ENCODE measurements around the gene RNMT.
"Not testable (repeated sequence)": the region's sequence is repeated elsewhere in the genome, so short reads cannot be mapped to it uniquely, and the experiment has no call there.

RNMT gene

DNA sequence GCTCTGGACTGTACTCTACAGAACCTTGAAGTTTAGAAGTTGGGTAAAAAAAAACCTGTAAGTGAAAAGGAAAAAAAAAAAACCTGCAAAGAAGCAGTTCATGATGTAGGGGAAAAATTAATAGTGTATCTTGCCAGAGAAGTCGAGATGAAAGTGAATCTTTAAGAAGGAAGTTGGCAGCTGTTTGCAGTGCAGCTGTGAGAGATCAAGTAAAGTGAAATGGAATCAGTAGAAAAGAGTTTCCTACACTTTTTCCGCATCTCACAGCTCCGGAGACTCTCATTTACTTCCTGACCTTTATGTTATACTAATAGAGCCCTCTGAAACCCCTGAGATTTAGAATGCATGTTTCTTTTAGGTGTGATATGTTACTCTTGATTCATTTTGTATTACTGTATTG is 19.2 kb downstream of the RNMT start:
- no peak for DNase-seq

DNA sequence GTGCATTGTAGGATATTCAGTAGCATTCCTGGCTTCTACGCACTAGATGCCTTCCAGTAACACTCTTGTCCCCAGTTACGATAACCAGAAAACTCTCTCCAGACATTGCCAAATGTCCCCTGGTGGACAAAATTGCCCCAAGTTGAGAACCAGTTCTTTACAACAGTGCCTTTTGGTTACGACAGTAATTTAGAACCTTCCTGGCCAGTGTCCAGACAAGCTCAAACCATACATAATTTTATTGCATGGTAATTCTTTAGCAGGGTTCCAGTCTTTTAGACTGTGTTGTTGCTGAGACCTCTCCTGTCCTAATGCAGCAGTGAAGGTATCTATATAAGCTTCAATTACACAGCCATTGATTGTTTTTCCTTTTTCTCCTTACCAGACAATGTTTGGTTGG is 20.2 kb downstream of the RNMT start:
- DNase-seq, result no peak

DNA sequence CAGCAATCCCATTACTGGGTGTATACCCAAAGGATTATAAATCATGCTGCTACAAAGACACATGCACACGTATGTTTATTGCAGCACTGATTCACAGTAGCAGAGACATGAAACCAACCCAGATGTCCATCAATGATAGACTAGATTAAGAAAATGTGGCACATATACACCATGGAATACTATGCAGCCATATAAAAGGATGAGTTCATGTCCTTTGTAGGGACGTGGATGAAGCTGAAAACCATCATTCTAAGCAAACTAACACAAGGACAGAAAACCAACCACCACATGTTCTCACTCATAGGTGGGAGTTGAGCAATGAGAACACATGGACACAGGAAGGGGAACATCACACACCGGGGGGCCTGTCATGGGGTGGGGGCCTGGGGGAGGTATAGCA is 25.1 kb downstream of the RNMT start:
- DNase-seq, result not testable (repeated sequence)

DNA sequence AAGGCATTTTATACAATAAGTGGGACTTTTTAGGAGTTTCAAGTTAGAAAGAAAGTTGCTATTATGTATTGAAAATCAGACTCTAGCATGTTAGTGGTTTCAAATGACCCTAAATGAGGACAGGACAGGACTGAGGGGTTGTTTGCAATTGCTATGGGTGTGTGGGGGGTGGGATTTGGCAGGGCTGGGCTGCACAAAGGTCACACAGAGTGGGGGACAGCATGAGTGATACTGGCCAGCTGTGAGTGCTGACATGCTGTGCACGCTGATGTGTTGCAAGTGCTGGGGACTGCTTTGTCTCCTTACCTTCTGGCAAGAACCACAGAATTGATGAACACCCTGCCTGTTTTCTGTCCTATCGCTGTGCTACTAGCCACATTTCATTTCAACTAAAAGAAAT is 29.8 kb downstream of the RNMT start:
- DNase-seq, result no peak

DNA sequence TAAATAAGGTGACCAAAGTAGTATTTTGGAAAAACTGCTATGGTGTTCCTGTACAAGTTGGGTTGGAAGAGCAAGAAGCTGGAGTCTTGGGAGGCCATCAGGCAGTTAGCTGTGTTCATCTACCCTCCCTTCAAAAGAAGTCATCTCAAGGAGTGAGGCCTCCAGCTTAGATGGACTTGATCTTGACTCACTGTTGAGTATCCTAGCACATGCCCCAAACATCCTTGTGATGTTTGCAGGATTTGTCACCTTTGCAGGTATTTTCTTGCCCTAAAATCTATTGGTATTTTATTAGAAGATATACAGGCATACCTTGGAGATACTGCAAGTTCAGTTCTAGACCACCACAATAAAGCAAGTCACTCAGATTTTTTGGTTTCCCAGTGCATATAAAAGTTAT is 30.2 kb downstream of the RNMT start:
- DNase-seq, result no peak

DNA sequence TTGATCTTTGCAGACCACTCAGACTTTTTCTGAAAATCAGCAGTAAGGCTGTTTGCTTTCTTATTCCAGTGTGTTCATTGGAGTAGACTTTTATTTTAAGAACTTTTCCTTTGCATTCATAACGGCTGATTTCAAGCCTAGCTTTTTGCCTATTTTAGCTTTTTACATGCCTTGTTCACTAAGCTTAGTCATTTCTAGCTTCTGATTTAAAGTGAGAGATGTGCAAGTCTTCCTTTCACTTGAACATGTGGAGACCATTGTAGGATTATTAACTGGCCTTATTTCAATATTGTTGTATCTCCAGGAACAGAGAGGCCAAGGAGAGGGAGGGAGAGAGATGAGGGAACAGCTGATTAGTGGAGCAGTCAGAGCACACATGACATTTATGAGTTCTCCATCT is 32.1 kb downstream of the RNMT start:
- no peak for DNase-seq

DNA sequence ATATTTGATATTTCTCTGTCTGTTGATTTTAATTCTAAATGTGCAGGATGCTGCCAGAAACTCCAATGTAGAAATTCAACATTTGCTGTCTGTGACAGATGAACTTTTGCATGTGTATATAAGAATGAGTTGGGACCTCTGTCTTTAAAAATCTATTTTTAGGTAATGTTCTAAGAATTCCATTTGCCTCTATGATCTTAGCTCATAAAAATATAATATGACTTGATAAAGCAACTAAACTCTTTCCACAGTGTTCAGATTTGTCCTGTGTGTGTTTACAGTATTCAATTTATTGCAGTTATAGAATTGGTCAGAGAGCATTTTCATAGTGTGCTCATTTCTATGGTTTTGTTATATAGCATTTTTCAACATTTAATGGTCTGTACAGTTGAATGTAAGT is 33.6 kb downstream of the RNMT start:
- no peak for DNase-seq

DNA sequence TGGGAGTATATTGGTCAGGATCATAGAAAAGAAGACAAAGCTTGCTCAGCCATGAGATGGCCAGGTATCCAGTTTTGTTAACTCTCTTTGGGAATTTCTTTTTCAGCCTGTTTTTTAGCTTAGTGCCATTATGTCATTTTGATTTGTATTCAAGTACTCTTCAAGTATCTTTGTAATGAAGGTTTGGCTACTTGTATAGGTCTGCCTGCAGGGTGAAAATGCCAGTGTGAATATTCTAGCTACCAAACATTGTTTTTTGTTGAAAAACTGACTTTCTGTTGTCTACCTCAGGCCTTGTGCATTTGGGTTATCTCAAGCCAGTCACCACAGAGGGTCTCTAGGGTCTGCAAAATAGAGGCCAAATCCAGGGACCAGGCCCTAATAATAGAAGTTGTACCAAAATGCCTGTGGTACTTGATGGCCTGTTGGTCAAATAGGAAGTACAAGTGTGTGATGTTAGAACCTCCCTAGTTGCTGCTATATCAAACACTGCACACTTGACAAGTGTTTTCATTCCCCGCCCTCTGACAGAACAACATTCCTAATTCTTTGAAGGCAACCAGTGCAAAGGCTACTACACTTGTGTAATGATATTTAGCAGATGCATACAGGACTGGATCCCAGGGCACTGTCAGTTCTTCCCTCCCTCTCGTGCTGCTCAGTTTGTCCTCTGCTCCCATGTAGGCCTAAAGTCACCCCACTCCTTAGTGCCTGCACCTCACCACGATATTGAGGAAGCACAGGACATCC is 36.4 kb downstream of the RNMT start:
- DNase-seq, result no peak

DNA sequence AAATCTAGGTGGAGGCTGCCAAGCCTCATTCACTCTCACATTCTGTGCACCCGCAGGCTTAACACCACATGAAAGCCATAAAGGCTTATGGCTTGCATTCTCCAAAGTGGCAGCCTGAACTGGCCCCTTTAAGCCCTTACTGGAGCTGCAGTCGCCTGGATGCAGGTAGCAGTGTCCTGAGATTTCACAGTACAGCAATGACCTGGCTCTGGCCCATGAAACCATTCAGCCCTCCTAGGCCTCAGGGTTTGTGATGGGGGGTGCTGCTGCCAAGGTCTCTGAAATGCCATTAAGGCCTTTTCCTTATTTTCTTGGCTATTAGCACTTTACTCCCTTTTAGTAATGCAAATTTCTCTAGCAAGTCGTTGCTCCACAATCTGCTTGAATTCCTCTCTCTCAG is 48.6 kb downstream of the RNMT start:
- DNase-seq, result no peak

DNA sequence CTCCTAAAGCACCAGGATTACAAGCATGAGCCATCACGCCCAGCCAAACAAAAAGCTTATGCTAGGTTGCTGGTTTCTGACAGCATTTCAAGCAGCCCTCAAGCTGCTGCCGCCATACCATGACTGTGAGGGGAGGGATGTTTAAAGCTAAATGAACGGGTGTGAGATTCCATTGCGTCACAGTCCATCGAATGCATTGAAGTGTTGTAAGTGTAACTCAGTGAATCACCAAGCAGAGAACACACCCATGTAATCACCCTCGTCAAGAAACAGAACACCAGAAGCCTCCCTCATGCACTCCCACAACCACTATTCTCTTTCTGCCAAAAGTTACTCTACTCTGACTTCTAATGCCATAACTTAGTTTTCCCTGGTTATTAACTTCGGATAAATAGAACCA is 64.7 kb downstream of the RNMT start:
- DNase-seq, result no peak

DNA sequence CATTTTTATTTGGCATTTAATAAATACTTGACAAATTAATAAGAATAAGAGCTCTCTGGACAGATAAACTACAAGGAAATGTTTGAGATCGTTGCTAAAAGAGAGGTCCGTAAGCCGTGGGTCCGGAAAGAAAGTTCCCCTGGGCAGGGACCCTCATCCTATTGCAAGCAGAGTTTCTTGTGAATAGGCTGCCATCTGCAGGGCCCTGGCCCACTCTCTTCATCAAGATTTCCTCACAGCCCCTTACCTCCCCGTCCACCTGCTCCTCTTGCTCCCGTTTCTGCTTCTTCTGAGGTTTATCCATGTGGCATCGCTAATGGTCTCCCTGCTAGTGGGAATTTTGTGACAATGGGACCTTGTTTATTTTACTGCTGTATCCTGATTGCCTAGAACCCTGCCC is 67.3 kb downstream of the RNMT start:
- no peak for DNase-seq

DNA sequence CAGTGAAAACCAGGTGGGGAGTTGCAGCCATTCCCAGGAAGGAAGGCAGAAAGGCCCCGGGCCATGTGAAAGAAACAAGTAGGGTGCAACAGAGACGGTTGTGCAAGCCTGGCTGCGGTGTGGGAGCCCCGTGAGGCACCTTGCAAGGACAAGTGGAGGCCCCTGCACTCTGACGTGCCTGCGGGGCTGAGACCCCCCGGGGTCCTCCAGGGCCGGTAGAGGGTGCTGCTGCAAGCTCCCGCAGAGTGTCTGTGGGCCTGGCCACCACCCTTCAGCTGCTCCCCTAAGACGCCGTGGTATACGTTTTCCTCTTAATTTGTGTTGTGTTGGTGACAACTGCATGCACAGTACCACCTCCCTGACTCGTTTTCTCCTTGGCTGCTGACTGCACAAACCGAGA is 70.0 kb downstream of the RNMT start:
- DNase-seq, result no peak

DNA sequence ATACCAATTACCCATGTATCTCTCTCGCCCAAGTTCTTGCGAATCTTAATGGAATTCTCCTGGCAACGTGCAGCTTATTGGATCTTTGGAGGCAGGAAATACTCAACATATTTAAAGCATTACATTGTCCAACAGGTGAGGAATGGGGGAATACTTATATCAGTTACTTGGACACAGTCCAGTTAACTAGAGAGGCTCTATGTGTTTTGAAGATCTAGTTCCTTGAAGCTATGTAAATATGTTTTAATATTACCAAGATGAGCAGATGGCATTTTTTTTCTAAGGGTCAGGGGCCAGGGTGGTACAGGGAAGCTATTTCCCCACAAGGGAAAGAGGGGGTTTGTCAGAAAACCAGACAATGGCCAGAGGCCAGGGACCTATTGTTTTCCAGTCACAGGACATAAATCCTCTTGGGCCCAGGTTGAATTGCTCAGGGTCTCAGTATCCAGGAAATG is 70.7 kb downstream of the RNMT start:
- no peak for DNase-seq

DNA sequence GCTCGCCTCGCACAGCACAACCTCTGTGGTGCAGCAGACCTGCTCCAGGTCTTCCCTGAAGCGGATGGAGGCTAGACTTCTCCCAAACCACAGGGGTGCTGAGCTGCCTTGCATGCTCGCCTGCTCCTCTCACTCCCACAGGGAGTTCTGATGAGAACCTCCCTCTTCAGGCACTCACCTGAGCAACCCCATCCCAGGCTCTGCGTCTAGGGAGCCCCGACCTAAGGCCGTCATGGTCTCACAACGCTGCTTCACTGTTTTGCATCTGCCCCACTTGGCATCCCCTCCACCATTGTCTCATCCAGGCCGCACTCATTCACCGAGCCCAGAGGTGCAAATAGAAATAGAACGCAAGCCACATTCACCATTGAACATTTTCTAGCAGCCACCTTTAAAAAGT is 72.9 kb downstream of the RNMT start:
- DNase-seq, result no peak

DNA sequence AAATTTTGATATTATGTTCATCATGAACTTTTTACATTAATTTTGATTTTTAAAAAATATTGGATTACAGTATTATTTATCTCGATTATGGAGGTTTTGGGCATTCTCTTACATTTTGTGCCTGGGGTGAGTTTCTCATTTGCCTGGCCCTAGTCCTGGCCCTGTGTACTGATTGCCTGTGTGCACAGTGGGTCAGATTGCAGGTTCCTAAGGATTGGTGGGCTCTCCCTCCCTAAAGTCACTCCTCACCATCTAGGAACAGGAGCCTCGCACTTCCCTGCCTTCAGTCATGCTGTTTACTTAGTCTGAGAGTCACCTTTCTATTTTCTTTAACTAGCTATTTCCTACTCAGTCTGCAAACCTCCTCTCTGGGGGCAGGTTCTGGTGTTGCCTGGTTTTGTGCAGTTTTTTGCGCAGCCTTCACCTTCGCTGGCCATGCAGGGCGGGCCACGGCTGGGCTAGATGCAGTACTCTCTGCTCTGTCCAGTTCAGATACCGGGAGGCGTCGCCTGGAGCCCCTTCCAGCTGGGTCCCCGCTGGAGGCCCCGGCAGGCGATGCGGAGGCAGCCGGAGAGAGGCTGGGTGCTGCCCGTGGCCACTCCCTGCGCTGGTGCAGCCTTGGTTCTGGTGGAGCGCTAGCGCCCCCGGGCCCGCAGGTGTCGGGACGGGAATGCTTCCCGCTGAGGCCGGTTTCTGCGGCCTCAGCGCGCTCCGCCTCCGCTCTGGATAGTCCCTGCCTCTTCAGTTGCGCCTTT is 74.2 kb downstream of the RNMT start:
- DNase-seq, result no peak

DNA sequence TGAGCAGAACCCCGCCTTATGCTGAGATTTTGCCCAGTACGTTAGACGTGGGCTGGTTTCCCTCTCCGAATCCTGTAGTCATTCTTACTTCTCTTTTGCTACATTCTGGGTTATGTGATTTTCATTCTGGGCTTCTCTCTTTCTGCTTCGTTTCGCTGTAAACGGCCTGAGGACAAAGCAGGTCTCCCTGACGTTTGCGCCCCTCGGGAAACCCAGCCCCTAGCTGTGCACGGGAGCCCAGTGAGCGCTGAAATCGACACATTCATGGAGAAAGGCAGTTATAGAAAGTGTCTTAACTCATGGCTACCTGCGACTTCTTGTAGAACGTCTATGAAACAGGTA is 74.8 kb downstream of the RNMT start:
- DNase-seq, result no peak

DNA sequence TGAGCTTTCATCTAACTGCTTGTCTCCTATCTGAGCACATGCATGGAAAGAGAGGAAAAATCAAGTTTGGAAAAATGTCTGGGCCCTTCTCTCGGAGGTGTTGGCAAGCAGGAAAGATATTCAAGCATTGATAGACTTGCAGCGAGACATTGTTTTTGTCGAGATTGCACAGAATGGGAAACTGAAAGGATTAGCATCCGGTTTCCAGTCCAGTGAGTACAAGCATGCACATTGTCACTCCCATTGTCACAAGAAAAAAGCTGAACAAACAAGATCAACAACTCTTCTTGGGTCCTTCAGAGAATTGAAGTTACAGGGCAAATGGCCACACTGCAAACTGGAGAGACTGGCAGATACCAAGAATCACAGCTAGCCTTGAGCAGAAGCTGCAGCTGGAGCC is 77.8 kb downstream of the RNMT start:
- DNase-seq, result no peak

DNA sequence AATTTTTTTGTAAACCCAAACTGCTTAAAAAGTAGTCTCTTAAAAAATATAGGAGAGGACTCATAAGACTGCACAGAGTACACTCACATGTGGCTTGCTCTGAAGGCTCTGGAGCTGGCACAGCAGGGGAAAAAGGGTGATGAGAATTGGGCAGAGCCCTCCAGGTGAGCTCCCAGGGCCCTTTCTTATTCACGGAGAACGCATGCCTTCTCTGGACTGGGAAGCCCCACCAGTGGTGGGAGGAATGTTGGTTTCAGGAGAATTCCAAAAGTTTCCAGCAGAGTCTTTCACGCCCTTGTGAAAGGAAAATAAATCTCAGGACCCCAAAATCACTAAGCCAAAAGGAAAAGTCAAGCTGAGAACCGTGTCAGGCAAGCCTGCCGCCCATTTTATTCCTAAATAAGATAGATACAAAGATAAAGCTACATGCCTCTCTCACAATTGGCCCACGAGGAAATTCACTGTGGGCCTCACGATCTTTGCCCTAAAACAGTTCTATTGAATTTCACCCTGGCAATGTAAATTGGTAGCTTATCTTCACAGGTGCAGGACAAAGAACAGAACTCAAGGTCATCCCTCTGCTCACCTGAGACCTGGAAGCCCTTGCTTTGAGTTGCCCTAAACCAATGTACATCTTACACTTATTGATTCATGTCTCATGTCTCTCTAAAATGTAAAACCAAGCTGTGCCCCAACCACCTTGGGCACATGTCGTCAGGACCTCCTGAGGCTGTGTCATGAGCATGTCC is 82.0 kb downstream of the RNMT start:
- no peak for DNase-seq

DNA sequence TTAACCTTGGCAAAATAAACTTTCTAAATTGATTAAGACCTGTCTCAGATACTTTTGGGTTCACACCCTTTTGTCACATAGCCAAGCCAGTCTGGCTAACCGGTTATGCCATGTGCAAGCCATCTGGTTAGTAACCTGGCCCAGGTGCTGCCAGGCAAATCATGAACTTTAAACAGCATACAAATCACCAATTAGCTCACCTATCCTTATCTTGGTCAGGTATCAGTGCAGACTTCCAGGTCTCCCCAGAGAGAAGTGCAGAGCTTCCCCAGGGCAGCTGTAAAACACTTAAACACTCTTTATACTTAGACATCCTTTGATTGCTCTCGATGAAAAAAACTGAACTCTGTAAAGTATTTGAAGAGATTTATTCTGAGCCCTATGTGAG is 82.6 kb downstream of the RNMT start:
- no peak for DNase-seq

DNA sequence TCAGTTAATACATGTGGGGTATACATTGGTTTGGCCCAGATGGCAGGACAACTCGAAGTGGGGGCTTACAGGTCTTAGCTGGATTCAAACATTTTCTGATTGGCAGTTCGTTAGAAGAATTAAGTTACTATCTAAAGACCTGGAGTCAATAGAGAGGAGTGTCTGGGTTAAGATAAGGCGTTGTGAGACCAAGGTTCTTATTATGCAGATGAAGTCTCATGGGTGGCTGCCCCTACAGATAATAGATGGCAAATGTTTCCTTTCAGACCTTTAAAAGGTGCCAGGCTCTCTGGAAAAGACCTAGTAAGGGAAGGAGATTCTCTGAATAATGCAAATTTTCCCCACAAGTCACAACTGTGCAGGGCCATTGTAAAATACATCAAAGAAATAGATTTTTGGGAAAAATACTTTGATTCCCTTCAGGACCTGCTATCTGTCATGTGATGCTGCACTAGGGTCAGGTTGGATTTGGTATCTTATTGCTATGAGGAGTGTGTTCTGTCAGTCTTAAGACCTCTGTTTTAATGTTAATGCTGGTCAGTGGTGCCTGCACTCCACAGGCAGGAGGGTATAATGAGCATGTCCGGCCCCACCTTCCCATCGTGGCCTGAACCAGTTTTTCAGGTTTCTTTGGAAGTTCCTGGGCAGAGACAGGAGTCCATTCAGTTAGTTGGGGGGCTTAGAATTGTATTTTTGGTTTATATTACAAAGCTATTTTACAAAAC is 83.2 kb downstream of the RNMT start:
- no peak for DNase-seq

DNA sequence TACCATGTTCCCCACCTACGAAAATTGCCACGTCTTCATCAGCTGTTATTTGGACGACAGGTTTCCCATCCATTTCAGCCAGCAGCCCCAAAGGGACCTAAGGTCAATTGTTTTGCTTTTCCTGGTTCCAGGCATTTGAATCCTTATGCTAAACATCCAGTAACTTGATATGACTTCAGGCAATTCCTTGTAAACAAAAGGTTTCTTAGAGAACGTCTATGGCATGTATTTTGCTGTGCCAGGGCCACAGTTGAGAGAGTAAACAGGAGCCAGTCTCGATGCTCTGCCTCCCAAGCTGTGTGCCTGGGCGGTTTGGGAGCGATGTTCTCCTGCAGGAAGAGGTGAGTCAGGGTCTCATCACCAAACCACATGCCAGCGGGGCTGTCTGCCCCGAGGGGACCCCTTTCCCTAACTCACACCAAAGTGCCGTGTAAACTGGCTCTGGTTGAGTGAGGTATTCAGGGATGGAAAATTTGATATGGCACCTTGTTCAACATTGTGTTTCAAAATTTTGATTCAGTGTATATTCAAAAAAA is 84.5 kb downstream of the RNMT start:
- DNase-seq, result no peak

DNA sequence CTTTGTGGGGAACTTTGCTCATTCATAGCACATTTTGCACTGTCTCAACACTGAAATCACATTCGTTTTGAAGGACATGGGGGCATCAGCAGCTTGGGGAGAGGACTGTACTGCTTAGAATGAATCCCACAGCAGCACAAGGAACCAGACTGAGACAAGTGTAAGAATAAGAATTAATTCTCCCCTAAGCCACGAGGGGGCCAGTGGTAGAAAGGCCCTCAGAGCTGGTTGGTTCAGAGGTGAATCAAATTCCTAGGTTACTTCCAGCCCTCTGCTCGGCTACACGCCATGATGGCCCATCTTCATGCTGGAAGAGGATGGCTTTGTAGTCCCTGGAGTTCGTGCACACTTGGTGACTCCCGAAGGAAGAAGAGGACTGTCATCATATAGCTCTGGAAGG is 85.5 kb downstream of the RNMT start:
- no peak for DNase-seq

DNA sequence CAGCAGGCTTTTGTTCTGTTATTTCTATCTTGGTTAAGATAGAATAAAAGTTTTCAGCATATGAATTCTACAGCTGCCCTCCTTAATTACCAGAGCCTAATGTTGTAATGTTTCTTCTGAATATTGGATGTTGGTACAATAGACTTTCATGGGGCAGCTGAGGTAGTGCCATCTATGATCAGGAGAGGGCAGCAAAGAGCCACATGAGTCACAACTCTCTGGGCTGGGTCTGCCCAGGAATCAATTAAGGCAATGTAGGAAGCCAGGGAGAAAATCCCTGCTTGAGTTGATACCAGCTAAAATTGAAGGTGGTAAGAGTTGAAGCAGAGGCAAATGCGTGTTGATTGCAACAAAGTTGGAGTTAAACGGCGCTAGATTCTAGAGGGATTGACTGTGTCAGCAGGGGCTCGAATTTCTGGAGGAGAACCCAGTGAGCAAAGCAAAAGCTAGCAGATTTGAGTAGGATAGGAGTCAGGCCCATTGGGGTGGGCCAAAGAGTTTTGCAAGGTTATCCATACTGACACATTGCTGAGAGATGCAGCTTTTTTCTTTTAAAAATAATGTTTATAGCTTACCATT is 86.9 kb downstream of the RNMT start:
- DNase-seq, result no peak
